Endothelial cell of umbilical vein (primary cell): Measurements from ENCODE around the gene ADIPOR2. TPM values are rescaled to one million over a fixed set of nuclear protein-coding genes. Genes with fewer than 3 reads are reported as not detected.
A peak's percentile ranks its signal among the peaks of the same experiment; 100 is the strongest.

Source experiments
- BruUV-seq: library from RNA; stranded (reverse); fragments of 400-500 nt; replicated peaks from 2 replicates; lab custom pipeline; 2021; lab: Mats Ljungman, UMichigan
- CTCF ChIA-PET: fragments of 300-600, 350-600 bp; sonication (Branson Sonifier 250); formaldehyde crosslinking; loops from one replicate; lab custom pipeline; 2021; ENCODE audit warnings: antibody characterized with exemption, inconsistent platforms; lab: Charles Lee
- POLR2A ChIA-PET: fragments of 300-600, 350-600 bp; sonication (Branson Sonifier 250); formaldehyde crosslinking; loops from one replicate; lab custom pipeline; 2021; ENCODE audit warnings: antibody characterized with exemption, inconsistent platforms; lab: Charles Lee
- DNase-seq: peaks from one replicate; pipeline ENCODE4 v3.0.0-alpha.2; 2011; ENCODE audit warnings: low read depth, low spot score
- FAIRE-seq: peaks from 2 replicates; lab custom pipeline; 2011; peaks lifted over from hg19 to GRCh38; lab: Jason Lieb, UNC
- H2AFZ ChIP-seq: 2 replicates; pipeline ENCODE4 v1.6.0; 2012; ENCODE audit warnings: low read depth, low read length, control low read depth, inconsistent platforms
- H3K27ac ChIP-seq: 2 replicates; pipeline ENCODE4 v1.5.1; 2011; ENCODE audit warnings: low read depth, mild to moderate bottlenecking, control low read depth, low read length, moderate library complexity; ENCODE audit not compliant: insufficient read depth
- H3K27me3 ChIP-seq, 2 experiments: 2 replicates each; pipeline versions ENCODE4 v1.6.0 to v1.6.1; 2011; ENCODE audit warnings: low read length in 2 of 2, mixed read lengths in 1 of 2; ENCODE audit not compliant: control insufficient read depth in 2 of 2, insufficient read depth in 2 of 2
- H3K36me3 ChIP-seq, 2 experiments: 2 replicates in 1 of 2; 3 replicates in 1 of 2; pipeline ENCODE4 v1.5.1; 2011; ENCODE audit warnings: low read length in 2 of 2, mild to moderate bottlenecking in 1 of 2, moderate library complexity in 1 of 2; ENCODE audit not compliant: control insufficient read depth in 2 of 2, insufficient read depth in 2 of 2; ENCODE audit errors: extremely low read depth in 1 of 2
- H3K4me1 ChIP-seq: 3 replicates; pipeline ENCODE4 v1.5.1; 2011; ENCODE audit warnings: mild to moderate bottlenecking, low read length; ENCODE audit not compliant: control insufficient read depth, insufficient read depth; ENCODE audit errors: extremely low read depth
- H3K4me2 ChIP-seq: 2 replicates; pipeline ENCODE4 v1.6.1; 2011; ENCODE audit warnings: low read length, control low read depth, mixed read lengths; ENCODE audit not compliant: insufficient read depth
- H3K4me3 ChIP-seq, 3 experiments: fragments of 200-600 bp in 1 of 3; sonication (generic), shearing (Covaris generic) in 1 of 3; replicated peaks in 1 of 3; 2 replicates each; pipeline ENCODE4 v1.5.1; 2011 to 2016; ENCODE audit warnings: control low read depth in 3 of 3, low read length in 3 of 3, mild to moderate bottlenecking in 2 of 3, inconsistent platforms in 1 of 3, low read depth in 1 of 3, moderate library complexity in 1 of 3; ENCODE audit not compliant: insufficient read depth in 1 of 3
- H3K79me2 ChIP-seq: 2 replicates; pipeline ENCODE4 v1.6.0; 2012; ENCODE audit warnings: low read length, inconsistent platforms; ENCODE audit not compliant: control insufficient read depth, insufficient read depth
- H3K9ac ChIP-seq: replicated peaks from 2 replicates; pipeline ENCODE3; 2011; ENCODE audit warnings: low read length, control low read depth; ENCODE audit not compliant: insufficient read depth; ENCODE audit errors: extremely low read depth
- H3K9me1 ChIP-seq: replicated peaks from 3 replicates; pipeline ENCODE4 v1.6.0; 2011; ENCODE audit warnings: mild to moderate bottlenecking, low read length; ENCODE audit not compliant: control insufficient read depth, insufficient read depth; ENCODE audit errors: extremely low read depth
- H3K9me3 ChIP-seq: replicated peaks from 2 replicates; pipeline ENCODE4 v1.5.1; 2012; ENCODE audit warnings: low read length, inconsistent platforms; ENCODE audit not compliant: control insufficient read depth, insufficient read depth
- H4K20me1 ChIP-seq: replicated peaks from 2 replicates; pipeline ENCODE3; 2011; ENCODE audit warnings: mild to moderate bottlenecking, low read length; ENCODE audit not compliant: control insufficient read depth, insufficient read depth; ENCODE audit errors: extremely low read depth
- CTCF ChIP-seq, 2 donors: IDR thresholded peaks; 1 replicate in 1 of 2; 2 replicates in 1 of 2; pipeline ENCODE4 v1.5.1; 2011; ENCODE audit warnings: low read length in 2 of 2, mild to moderate bottlenecking in 2 of 2, moderate library complexity in 2 of 2, control low read depth in 1 of 2, inconsistent platforms in 1 of 2, low read depth in 1 of 2; ENCODE audit not compliant: insufficient read depth in 1 of 2; ENCODE audit errors: extremely low read depth in 1 of 2
- EZH2 ChIP-seq: IDR thresholded peaks from 2 replicates; pipeline ENCODE4 v1.6.1; 2012; ENCODE audit warnings: borderline replicate concordance, low read depth, mild to moderate bottlenecking, moderate library complexity, low read length, inconsistent platforms; ENCODE audit not compliant: severe bottlenecking
- FOS ChIP-seq: IDR thresholded peaks from 2 replicates; pipeline ENCODE4 v1.6.1; 2011; ENCODE audit warnings: mild to moderate bottlenecking, low read length, moderate library complexity, borderline replicate concordance; ENCODE audit not compliant: insufficient read depth
- GATA2 ChIP-seq: IDR thresholded peaks from 2 replicates; pipeline ENCODE4 v1.7.0; 2011; ENCODE audit warnings: low read depth, mild to moderate bottlenecking, moderate library complexity, mixed read lengths, low read length; ENCODE audit not compliant: insufficient read length, insufficient read depth
- MAX ChIP-seq: IDR thresholded peaks from 2 replicates; pipeline ENCODE4 v1.6.1; 2011; ENCODE audit not compliant: insufficient read depth, insufficient read length
- MYC ChIP-seq: IDR thresholded peaks from one replicate; pipeline ENCODE4 v1.6.1; 2011; ENCODE audit warnings: mild to moderate bottlenecking, low read depth, low read length
- POLR2A ChIP-seq: IDR thresholded peaks from 2 replicates; pipeline ENCODE4 v1.6.1; 2012; ENCODE audit warnings: low read depth, mild to moderate bottlenecking, control low read depth, low read length
- POLR2AphosphoS5 ChIP-seq: IDR thresholded peaks from 2 replicates; pipeline ENCODE4 v1.6.1; 2012; ENCODE audit warnings: low read depth, mild to moderate bottlenecking, control low read depth, low read length, moderate library complexity; ENCODE audit not compliant: insufficient read depth
- dilution Hi-C: fragments of 300-500 bp; cut with MboI; formaldehyde crosslinking; loops from one replicate; pipeline ENCODE4 v1.15.0; 2019; ENCODE audit warnings: low sequenced_read_pairs; ENCODE audit not compliant: extremely low pct_ligation_motif_present
- intact Hi-C: fragments of 100-400 bp; cut with micrococcal nuclease; formaldehyde crosslinking; loops from one replicate; pipeline ENCODE4 v1.10.0; 2022
- polyA plus RNA-seq, 4 experiments: library from polyadenylated mRNA; depleted of rRNA in 3 of 4; stranded (reverse) in 3 of 4; unstranded in 1 of 4; fragments of >200 nt; gene quantifications; 2 replicates each; pipeline versions ENCODE4 v1.2.1 to v1.2.3, GENCODE V29; 2011 to 2012; ENCODE audit warnings: missing spikeins in 1 of 4
- total RNA-seq: library from RNA; stranded (reverse); gene quantifications from 2 replicates; pipeline ENCODE4 v1.2.3, GENCODE V29; 2021

Gene ADIPOR2
- total and polyA plus RNA-seq, 2 donors (not counting 3 experiments of a cell fraction or from before 2014, with no cell fraction given): 22.5 to 57.3 TPM

- no peak for FAIRE-seq
- no peaks in the 10 kb centered on the region for H3K27me3 ChIP-seq
- BruUV-seq: no TSS peak
- H3K4me1 ChIP-seq: peaks cover 11% of the 10 kb centered on the region
- dilution Hi-C loops: no loop called here
- H3K4me3 ChIP-seq: no peak overlapping the region
- H3K9me3 ChIP-seq: no peaks in the 10 kb centered on the region
- H3K36me3 ChIP-seq: no peaks in the 10 kb centered on the region
- ChIA-PET POLR2A (no interaction called here), CTCF (interaction anchor here (1.0 to 2.9 kb wide), 3 partner anchors 15 to 95 kb away, joined by 3 to 20 read pairs (median 4); no protein-coding TSS in a partner anchor)
- H3K9ac ChIP-seq: no peak overlapping the region
- H3K27ac ChIP-seq: no peak overlapping the region
- H3K4me2 ChIP-seq: no peak overlapping the region
- peaks cover 3% of the 10 kb centered on the region for H4K20me1 ChIP-seq
- TF ChIP-seq EZH2: no peak
- TF ChIP-seq FOS: no peak
- no peak for TF ChIP-seq POLR2AphosphoS5
- TF ChIP-seq MAX: no peak
- H3K79me2 ChIP-seq: peaks cover 95% of the 10 kb centered on the region
- peak; percentile 39 for DNase-seq
- no peaks in the 10 kb centered on the region for H3K9me1 ChIP-seq
- H2AFZ ChIP-seq: no peak overlapping the region
- intact Hi-C loops: no loop called here
Measured at GRCh38 chr12:1695886-1696670, 5.2 kb downstream of the ADIPOR2 start.

GRCh38 chr12:1696800-1697199, 5.9 kb downstream of the ADIPOR2 start:
- Histone ChIP-seq H2AFZ (no peak overlapping the region), H3K4me3 (no peak overlapping the region), H3K4me1 (peaks cover 9% of the 10 kb centered on the region), H3K36me3 (no peaks in the 10 kb centered on the region), H3K9me3 (no peaks in the 10 kb centered on the region), H3K79me2 (peaks cover 92% of the 10 kb centered on the region), H3K4me2 (no peak overlapping the region), H3K27me3 (no peaks in the 10 kb centered on the region), H4K20me1 (peaks cover 3% of the 10 kb centered on the region), H3K9ac (no peak overlapping the region), H3K9me1 (no peaks in the 10 kb centered on the region), H3K27ac (no peak overlapping the region)
- DNase-seq (no peak), FAIRE-seq (no peak)
- ChIA-PET CTCF (interaction anchor here (0.8 to 2.9 kb wide), 4 partner anchors 9 to 94 kb away, joined by 3 to 20 read pairs (median 7); no protein-coding TSS in a partner anchor), POLR2A (no interaction called here)
- intact Hi-C loops: no loop called here
- TF ChIP-seq CTCF (IDR thresholded peaks at IDR 0.05; ENCODE audit: extremely low read depth in 1 of 2, insufficient read depth in 1 of 2, low read depth in 1 of 2, low read length in 2 of 2) (no peak), FOS (no peak), EZH2 (no peak), GATA2 (no peak), MAX (no peak), MYC (no peak), POLR2AphosphoS5 (no peak), POLR2A (no peak)
- no TSS peak for BruUV-seq
- dilution Hi-C loops: no loop called here
